ENCODE results near the gene SLC6A20.

Gene SLC6A20

DNA sequence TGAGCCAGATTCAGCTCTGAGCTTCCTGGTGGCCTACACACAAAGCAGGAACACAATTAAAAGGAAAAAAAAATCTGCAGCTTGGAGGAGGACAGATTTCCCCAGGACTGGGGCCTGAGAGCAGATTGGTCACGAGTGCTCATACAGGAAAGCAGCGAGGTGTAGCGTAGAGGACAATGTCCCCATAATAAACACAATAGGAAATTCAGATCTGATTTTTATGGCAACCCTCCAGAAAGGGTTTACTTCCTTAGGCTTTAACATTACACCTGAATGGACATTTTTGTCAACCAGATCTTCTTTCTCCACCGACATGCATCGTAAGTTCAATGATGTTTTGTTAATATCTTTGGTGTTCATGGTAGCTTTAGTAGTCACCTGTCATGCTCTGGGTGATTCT, 23.3 kb downstream of the SLC6A20 start:
- TF ChIP-seq, protein P1, sequence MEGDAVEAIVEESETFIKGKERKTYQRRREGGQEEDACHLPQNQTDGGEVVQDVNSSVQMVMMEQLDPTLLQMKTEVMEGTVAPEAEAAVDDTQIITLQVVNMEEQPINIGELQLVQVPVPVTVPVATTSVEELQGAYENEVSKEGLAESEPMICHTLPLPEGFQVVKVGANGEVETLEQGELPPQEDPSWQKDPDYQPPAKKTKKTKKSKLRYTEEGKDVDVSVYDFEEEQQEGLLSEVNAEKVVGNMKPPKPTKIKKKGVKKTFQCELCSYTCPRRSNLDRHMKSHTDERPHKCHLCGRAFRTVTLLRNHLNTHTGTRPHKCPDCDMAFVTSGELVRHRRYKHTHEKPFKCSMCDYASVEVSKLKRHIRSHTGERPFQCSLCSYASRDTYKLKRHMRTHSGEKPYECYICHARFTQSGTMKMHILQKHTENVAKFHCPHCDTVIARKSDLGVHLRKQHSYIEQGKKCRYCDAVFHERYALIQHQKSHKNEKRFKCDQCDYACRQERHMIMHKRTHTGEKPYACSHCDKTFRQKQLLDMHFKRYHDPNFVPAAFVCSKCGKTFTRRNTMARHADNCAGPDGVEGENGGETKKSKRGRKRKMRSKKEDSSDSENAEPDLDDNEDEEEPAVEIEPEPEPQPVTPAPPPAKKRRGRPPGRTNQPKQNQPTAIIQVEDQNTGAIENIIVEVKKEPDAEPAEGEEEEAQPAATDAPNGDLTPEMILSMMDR (IDR thresholded peaks at IDR 0.05; ENCODE audit: low read depth, low read length) = no peak
- in situ Hi-C loops (cut with HindIII; ENCODE audit: low sequenced_read_pairs) = no loop called here
- no peak overlapping the region for H3K4me3 ChIP-seq (ENCODE audit: low read depth, low read length)
- DNase-seq (ENCODE audit: low read depth, low spot score) = no peak

DNA sequence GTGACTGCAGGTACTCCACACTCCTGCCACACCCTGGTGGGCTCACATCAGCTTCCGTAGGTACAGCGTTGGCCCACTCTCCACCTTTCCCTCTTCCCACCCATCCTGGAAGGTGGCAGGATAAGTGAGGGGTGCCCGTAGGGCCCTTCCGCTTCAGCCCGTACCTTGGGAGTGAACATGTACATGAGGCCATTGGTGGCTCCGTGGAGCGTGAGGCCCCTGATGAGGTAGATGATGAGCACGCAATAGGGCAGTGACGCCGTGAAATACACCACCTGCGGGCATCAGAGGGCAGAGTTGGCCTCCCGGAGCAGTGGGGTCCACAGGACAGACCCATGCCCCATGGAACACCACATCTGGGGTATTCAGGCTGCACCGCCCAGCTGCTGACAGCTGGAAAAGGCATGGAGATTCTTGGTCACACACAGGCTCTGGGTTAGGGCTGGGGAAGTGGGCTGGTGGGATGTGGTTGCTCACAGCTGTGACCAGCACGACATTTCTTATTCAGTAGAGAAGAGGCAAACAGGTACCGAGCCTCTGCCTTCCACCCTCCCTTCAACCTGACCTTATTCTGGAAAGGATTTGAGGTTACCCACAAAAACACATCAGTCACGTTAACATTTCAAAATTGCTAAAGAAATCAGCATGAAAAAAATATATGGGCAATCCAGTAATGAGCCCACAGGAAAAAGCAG, 23.8 kb downstream of the SLC6A20 start:
- TF ChIP-seq, protein P1 (IDR thresholded peaks at IDR 0.05; ENCODE audit: low read depth, low read length) = no peak
- DNase-seq (ENCODE audit: low read depth, low spot score) = no peak
- in situ Hi-C loops (cut with HindIII; ENCODE audit: low sequenced_read_pairs) = no loop called here

DNA sequence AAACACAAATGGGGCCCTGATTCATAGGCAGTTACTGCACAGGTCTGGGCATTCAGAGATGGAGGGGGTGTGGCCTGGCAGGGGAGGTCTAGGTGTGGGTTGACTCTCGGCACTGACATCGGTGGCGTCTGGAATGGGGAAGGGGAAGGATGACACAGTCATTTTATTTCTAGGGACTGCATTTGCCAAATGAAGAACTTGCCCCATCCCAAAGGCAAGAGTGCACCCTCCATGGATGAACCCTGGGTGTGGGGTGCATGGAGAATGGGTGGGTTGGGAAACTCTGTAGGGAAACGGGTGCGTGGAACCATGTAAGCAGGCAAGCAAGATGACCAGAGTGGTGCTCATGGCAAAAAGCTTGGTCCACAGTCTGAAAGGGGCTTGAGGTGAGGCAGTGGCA, 24.5 kb downstream of the SLC6A20 start:
- no peak for DNase-seq (ENCODE audit: low read depth, low spot score)
- in situ Hi-C loops (cut with HindIII; ENCODE audit: low sequenced_read_pairs) = no loop called here
- TF ChIP-seq, protein P1 (IDR thresholded peaks at IDR 0.05; ENCODE audit: low read depth, low read length) = no peak
- no peak overlapping the region for H3K4me3 ChIP-seq (ENCODE audit: low read depth, low read length)

More for the DNA sequence above, 23.8 kb downstream of the SLC6A20 start:
- H3K4me3 ChIP-seq (ENCODE audit: low read depth, low read length) = no peak overlapping the region

DNA sequence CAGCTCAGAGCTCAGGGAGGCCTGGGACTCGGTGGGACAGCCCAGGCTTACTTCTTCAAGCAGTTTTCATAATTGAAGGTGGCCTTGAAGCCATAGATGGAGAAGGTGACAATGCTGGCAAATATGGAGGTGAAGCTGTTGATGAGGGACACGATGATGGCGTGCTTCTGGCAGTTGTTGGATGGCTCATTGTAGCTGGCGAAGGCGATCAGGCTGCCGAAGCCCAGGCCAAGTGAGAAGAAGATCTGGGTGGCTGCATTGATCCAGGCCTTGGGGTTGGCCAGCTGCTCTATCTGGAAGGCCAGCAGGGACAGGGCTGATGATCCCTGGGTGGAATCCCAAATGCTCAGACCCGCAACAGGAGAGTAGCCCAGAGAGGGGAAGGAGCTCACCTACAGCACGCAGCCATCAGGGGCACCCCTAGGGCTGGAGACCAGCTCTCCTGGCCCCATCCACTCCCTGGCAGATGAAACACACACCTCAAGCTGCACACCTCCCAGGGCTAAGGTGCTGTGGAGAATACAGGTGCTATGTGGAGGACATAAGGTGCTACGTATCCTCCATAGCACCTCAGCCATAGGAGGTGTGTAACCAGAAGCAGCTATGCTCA, 25.1 kb downstream of the SLC6A20 start:
- TF ChIP-seq, protein P1 (IDR thresholded peaks at IDR 0.05; ENCODE audit: low read depth, low read length) = no peak
- no peak for DNase-seq (ENCODE audit: low read depth, low spot score)
- H3K4me3 ChIP-seq (ENCODE audit: low read depth, low read length) = no peak overlapping the region
- in situ Hi-C loops (cut with HindIII; ENCODE audit: low sequenced_read_pairs) = no loop called here

DNA sequence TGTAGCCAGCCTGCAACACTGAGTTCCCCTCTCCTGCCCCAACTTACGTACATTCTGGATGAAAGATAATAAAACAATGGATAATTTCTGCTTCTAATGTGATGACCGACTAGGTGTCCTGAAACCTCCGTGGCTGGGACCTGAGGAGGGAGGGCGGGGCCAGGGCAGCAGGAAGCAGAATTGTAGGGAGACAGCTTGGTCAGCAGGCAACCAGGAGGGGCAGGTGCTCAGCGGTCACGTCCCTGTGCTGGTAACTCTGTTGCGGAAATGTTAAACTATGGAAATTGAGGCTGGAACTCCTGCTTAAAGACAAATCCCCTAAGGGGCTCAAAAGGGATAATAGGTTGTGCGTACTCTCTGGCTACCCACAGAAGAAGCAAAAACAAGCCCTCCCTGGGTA, 30.4 kb downstream of the SLC6A20 start:
- DNase-seq (ENCODE audit: low read depth, low spot score) = no peak
- in situ Hi-C loops (cut with HindIII; ENCODE audit: low sequenced_read_pairs) = no loop called here
- H3K4me3 ChIP-seq (ENCODE audit: low read depth, low read length) = no peak overlapping the region
- TF ChIP-seq, protein P1 (IDR thresholded peaks at IDR 0.05; ENCODE audit: low read depth, low read length) = no peak

DNA sequence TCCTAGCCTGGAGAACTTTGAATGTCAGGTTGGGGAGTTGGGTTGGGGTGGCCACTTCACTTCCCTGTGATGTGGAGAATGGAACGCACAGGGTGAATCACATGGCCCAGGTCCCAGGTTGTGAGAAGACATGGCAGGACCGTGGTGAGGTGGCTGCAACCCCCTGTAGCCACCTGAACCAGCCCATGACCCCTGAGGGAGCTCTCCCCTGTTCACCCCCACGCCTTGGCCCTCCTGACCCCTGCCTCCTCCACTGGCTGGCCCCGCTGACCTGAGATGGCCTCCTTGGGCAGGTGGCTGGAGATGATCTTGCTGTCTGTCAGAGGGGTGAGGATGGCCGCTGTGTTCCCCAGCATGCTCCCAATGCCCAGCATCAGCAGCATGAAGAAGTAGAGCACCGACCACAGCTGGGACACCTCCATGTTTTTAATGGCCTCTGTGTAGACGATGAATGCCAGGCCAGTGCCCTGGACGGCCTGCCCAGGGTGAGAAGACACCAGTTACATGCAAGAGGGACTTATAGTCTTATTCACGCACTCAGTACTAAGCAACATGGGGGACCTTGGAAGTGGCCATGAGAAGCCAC, 31.0 kb downstream of the SLC6A20 start:
- DNase-seq (ENCODE audit: low read depth, low spot score) = no peak
- H3K4me3 ChIP-seq (ENCODE audit: low read depth, low read length) = no peak overlapping the region
- in situ Hi-C loops (cut with HindIII; ENCODE audit: low sequenced_read_pairs) = no loop called here
- TF ChIP-seq, protein P1 (IDR thresholded peaks at IDR 0.05; ENCODE audit: low read depth, low read length) = no peak

All from astrocyte of the spinal cord (primary cell).